Left renal pelvis (tissue), 4 donors: ENCODE measurements around the gene UIMC1. TPM values are rescaled to one million over a fixed set of nuclear protein-coding genes. Genes with fewer than 3 reads are reported as not detected.

Experiments used
- DNase-seq, 4 donors: peaks; one replicate each; pipeline ENCODE4 v3.0.0-alpha.2; 2013; ENCODE audit warnings: low read depth in 4 of 4, low spot score in 3 of 4
- polyA plus RNA-seq, 4 donors: library from polyadenylated mRNA; unstranded; fragments of 120-200 nt; gene quantifications; one replicate each; pipeline ENCODE4 v1.2.1, GENCODE V29; 2013; ENCODE audit not compliant: insufficient read length in 4 of 4

Gene UIMC1
- polyA plus RNA-seq, 4 donors = 37.7 to 47.0 (median 44.7) TPM

GRCh38 chr5:176959051-176959450 lies 47.5 kb downstream of the UIMC1 start:
- no peak for DNase-seq

- DNase-seq = no peak
These were observed 49.8 kb downstream of the UIMC1 start for GRCh38 chr5:176956756-176957155.

DNA sequence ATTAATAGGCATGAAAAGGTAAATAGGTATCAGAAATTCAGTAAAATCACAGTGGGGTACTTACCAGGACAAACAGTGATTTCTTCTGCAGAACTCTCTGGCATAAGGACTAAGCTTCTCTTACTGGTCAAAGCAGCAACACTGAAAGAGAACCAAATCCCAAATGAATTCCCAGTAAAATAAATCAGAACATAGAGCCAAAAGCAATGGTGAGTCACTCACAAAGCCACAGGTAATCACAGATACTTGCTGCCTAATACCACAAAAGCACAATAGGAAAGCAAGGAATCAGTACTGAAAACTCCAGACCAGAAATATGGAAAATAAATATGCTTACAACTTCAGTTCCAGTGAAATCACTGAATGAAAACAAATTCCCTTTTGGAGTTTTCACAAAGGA lies 50.7 kb downstream of the UIMC1 start:
- DNase-seq = no peak

- DNase-seq = no peak
These were observed 52.5 kb downstream of the UIMC1 start for GRCh38 chr5:176954050-176954449.

GRCh38 chr5:176952531-176953193 lies 53.9 kb downstream of the UIMC1 start:
- no peak for DNase-seq

DNA sequence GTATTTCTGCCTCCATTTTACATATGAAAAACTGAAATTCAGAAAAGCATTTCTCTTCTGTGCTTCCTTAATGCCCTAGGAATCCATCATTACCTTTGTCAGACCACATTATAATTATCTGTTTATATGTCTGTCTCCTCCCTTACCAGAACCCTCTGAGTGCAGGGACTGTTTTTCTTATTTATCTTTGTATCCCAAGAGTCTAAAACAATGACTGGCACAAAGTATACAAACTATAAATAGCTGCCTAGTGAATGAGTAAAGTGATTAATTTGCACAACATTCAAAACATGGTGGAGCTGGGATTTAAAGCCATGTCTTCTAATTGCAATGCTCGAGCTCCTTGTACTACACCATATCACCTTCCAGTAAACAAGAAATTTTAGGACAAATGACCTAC lies 58.1 kb downstream of the UIMC1 start:
- no peak for DNase-seq

DNA sequence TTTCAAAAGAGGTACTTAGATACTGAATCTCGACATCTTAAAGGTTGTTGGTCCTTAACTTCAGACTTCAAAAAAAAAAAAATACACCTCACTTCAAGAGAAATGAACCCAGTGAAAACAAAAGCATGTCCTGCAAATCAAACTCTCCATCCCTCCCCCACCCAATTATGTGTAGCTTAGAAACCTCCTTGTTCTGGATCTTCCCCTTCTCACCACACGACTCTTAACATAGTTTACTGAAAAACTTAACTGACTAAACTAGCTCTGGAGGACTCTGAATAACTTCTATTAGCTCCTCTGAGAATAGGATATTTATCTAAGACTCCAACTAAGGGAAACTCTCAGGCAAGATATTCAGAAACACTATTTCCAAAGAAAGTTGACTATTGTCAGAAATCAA lies 58.7 kb downstream of the UIMC1 start:
- DNase-seq = no peak

GRCh38 chr5:176944268-176944667 lies 62.3 kb downstream of the UIMC1 start:
- DNase-seq = no peak

DNA sequence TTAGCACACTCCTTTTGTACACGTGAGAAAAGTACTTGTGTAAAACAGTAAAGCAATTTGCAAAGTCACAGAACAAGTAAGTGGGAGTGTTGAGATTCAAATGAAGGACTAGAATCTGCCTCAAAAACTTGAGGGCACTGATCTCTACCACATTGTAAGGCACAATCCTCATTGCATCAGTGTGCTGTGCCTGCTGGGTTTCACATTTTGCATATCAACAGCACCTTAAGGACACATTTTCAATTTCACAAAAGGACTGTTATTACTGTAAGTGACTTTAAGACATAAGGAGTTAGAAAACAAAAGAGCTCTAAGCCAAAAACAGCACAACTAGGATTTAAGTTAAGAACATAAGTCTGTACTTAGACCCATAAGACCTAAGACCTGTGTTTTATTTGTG lies 62.8 kb downstream of the UIMC1 start:
- DNase-seq = no peak

- no peak for DNase-seq
These were observed 64.6 kb downstream of the UIMC1 start for GRCh38 chr5:176941951-176942350.

- no peak for DNase-seq
These were observed 68.1 kb downstream of the UIMC1 start for GRCh38 chr5:176938472-176938871.

DNA sequence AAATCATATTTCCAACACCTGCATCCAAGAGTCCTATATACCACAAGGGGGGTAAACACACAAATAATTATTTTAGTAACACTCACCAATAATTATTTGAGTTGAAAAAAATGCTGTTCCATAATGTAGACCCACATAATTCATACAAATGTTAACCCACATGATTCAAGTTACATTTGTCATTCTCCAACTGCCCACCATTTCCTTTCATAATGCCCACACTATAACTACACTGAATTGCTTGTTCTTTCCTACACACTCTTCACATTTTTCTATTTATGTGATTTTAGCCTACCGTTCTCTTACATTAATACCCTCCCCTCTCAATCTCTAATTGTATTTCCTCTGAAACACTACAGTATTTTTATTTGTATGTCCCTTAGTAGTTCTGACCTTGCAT lies 71.6 kb downstream of the UIMC1 start:
- no peak for DNase-seq

- no peak for DNase-seq
These were observed 72.2 kb downstream of the UIMC1 start for GRCh38 chr5:176934309-176934930.

DNA sequence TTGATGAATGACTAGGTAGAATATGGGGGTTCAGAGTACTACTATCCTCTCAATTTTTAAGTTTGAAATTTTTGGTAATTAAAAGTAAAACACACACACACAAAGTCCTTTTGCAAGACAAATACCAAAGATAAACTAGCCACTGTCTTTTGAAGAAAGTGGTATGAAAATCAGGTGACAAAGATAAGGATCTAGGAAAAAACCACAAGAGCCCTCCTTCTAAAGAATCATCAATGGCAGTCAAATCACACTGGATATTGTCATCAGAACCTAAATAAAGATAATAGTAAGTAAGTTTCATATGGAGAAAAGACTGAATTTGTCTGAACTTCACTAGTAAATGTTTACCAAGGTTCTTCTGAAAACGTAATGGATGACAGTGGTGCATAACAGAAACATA lies 76.9 kb downstream of the UIMC1 start:
- DNase-seq = no peak

DNA sequence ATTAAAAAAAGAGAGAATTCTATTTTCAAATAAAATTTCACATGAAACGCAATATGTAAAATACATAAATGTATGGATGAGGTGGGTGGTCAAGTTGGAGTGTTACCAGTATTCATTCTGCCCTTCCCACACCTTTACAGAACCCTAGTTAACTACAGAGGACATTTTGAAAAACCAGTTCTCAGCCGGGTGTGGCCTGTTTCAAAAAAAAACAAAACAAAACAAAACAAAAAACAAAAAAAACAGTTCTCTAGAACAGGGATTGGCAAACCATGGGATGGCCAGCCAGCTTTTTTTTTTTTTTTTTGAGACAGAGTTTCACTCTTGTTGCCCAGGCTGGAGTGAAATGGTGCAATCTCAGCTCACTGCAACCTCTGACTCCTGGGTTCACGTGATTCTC lies 79.0 kb downstream of the UIMC1 start:
- no peak for DNase-seq

DNA sequence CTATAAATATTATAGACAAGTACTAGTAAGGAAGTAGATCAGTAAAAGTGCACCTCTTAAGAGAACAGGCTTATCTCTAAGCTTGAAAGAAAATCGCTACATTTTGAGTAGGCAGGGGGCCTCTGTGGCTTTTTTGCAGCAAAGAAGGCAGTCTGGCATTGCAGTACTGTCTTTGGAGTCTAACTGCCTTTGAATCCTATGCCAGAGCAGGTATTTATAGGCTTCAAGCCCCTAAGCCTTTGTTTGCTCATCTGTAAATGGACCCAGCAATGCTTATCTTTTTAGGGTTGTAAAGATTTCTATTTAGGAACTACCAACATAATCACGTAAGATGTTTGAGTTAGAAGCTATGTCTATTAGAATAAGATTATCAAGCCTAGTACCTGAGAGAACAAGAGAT lies 83.8 kb downstream of the UIMC1 start:
- no peak for DNase-seq

- DNase-seq = no peak
These were observed 84.9 kb downstream of the UIMC1 start for GRCh38 chr5:176921714-176922113.

DNA sequence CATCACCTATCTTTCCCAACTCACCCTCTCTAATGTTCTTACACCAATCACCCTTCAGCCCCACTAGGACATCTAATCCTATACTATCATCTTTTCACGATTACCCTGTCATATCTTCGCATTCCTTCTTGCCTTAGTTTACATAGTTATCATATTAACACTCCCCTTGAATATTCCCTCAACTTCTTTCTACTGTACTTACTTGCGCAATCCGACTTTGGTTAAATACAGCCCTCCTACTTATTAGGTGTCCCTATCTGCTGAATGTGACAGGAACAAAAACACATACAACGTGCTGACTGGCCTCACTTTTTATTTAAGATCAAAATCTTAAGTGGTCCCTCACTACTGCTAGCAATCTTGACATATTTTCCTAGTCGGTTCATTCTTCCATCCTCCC lies 88.0 kb downstream of the UIMC1 start:
- no peak for DNase-seq

DNA sequence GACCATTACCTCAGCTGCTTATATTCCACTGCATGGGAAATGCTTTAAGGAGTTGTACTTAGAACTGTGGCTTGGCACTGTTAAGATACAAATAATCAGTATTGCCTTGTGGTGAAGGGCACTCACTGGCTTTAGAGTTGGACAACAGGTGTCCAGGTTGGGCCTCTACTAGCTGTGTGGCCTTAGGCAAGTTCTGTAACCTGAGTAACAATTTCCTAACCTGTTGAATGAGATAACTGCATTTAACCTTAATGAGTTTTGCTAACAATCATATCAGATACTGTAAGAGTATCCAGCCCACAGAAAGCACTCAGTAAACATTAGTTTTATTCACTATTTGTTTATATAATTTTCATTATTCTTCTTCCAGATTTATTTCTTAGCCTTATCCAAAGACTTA lies 90.2 kb downstream of the UIMC1 start:
- DNase-seq = no peak

GRCh38 chr5:176915906-176916305 lies 90.7 kb downstream of the UIMC1 start:
- no peak for DNase-seq

DNA sequence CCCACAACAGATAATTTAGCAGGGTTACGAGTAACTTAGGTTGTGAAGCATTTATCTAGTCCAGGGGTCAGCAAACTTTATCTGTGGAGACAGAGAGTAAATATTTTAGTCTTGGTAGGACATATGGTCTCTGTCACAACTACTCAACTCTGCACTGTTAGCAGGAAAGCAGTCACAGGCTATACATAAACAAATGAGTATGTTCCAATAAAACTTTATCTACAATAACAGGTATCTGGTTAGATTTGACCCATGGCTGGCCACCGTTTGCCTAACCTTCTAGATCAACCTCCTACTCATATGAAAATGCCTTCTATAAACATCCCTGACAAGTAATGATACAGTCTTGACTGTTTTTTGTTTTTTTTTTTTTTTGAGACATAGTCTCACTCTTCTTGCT lies 94.5 kb downstream of the UIMC1 start:
- DNase-seq = no peak

- DNase-seq = no peak
These were observed 97.8 kb downstream of the UIMC1 start for GRCh38 chr5:176908675-176909368.
